Kidney (tissue), 14 donors: ENCODE results near the gene ISCU. TPM values are rescaled to one million over a fixed set of nuclear protein-coding genes. Genes with fewer than 3 reads are reported as not detected.

Experiments
- DNase-seq, 5 donors: peaks; one replicate each; pipeline ENCODE4 v3.0.0-alpha.2; 2013 to 2020
- FAIRE-seq: peaks from 2 replicates; lab custom pipeline; 2012; peaks lifted over from hg19 to GRCh38; lab: Jason Lieb, UNC
- H3K27ac ChIP-seq, 2 donors: one replicate each; pipeline ENCODE4 v1.7.0; 2013; ENCODE audit warnings: low read depth in 2 of 2, low read length in 2 of 2, inconsistent platforms in 1 of 2
- H3K27me3 ChIP-seq: one replicate; pipeline ENCODE4 v1.7.1; 2013; ENCODE audit warnings: low read length, inconsistent platforms; ENCODE audit not compliant: control insufficient read depth, insufficient read depth
- H3K36me3 ChIP-seq, 3 donors: one replicate each; pipeline versions ENCODE4 v1.7.0 to v1.7.1; 2013; ENCODE audit warnings: low read length in 3 of 3, control low read depth in 1 of 3, inconsistent platforms in 1 of 3; ENCODE audit not compliant: insufficient read depth in 3 of 3, control insufficient read depth in 2 of 3
- H3K4me1 ChIP-seq, 3 donors: one replicate each; pipeline versions ENCODE4 v1.7.0 to v1.7.1; 2013; ENCODE audit warnings: low read length in 3 of 3, inconsistent platforms in 1 of 3, low read depth in 1 of 3; ENCODE audit not compliant: control insufficient read depth in 2 of 3, insufficient read depth in 2 of 3
- H3K4me3 ChIP-seq, 3 donors: one replicate each; pipeline versions ENCODE4 v1.7.0 to v1.8.1; 2013; ENCODE audit warnings: low read length in 3 of 3, control low read depth in 1 of 3, inconsistent platforms in 1 of 3
- H3K9ac ChIP-seq, 3 donors: one replicate each; pipeline versions ENCODE4 v1.7.0 to v1.7.1; 2013; ENCODE audit warnings: low read length in 3 of 3, control low read depth in 1 of 3, inconsistent platforms in 1 of 3
- H3K9me3 ChIP-seq, 3 donors: one replicate each; pipeline versions ENCODE4 v1.7.0 to v1.7.1; 2013; ENCODE audit warnings: low read length in 3 of 3, control low read depth in 1 of 3, inconsistent platforms in 1 of 3; ENCODE audit not compliant: control insufficient read depth in 2 of 3, insufficient read depth in 1 of 3
- intact Hi-C: fragments of 100-400 bp; cut with DNase I; formaldehyde crosslinking; loops from one replicate; pipeline ENCODE4 v1.11.1; 2022
- polyA plus RNA-seq: library from polyadenylated mRNA; stranded (reverse); fragments of 350-450 nt; fragmentation: Illumina TruSeq; extraction: RNeasy Lipid Tissue Mini Kit (QIAGEN cat#74804); gene quantifications from one replicate; pipeline ENCODE4 v1.2.3, GENCODE V29; 2014; ENCODE audit warnings: low read depth, low replicate concordance; ENCODE audit not compliant: insufficient read depth
- total RNA-seq: library from RNA; stranded (reverse); fragmentation: NEBNext Ultra II Directional; extraction: Animal tissue kit (Norgen Biotek cat#: 25700); gene quantifications from one replicate; pipeline ENCODE4 v1.2.1, GENCODE V29; 2021
- TF ChIP-seq, protein P1 (sequence below): IDR thresholded peaks from 3 replicates; pipeline ENCODE4 v1.5.1; 2012; ENCODE audit warnings: mild to moderate bottlenecking, moderate library complexity, borderline replicate concordance; ENCODE audit not compliant: insufficient read depth; ENCODE audit errors: extremely low read depth
- donor health status: control.
- donor health status: control.
- donor health status: control.
- donor health status: control.
- donor health status: control.
- donor health status: DM: yes; HTN: yes; CAD: no.
- donor health status: Normal renal cell carcinoma (clear cell type).

Gene ISCU
- total and polyA plus RNA-seq, 2 donors from 2014 or later: 183 to 511 TPM

DNA sequence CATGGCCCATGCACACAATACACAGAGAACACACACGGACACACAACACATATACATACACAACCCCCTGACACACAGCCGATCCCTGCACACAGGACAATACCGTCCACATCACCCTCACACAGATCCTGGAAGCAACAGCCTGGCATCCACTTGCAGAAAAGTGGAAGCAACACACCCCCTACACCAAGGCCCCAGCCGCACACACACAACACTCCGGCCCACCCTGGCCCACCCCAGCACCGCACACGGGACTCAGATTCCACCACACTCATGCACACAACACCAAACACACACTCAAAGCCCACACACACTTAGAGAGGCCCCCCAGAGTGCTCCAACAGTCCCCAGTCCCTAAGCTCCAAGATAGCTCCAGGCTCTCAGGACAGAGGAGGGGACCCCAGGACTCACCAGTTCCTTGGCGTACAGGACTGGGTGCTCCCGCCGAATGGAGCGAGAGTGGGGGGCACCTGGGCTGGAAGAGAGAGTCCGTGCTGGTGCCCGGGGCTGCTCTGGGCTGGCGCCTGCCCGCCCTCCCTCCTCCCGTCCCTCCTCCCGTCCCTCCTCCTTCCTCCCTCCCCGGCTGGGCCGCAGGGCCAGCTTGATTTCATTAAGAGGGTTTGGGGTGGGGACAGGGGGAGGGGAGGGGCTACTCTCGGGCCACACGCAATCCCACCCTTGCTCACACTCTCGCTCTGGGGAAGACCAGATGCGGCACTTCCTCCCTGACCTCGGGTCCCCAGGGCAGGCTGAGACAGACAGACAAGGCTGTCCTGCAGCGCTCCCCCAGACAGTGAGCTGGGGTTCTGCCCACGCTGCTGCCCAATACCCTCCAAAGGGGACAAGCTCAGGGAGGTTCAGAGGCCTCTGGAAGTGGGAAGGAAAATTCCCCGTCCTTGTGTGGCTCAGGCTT is 35.4 kb downstream of the ISCU start, which contains the start of gene TMEM119:
TSS of gene TMEM119 (minus strand) at position 526 of the 913 bp plus-strand sequence. CDS start 5,701 bp downstream, outside the sequence.
- no peak for FAIRE-seq
- Histone ChIP-seq H3K27me3 (no peaks in the 10 kb centered on the region), H3K27ac (no peak within 1 kb of the TSS), H3K9ac (peak within 1 kb of the TSS in 1 of 3 donors; percentile 82), H3K9me3 (no peaks in the 10 kb centered on the region), H3K4me3 (peak within 1 kb of the TSS; percentile 8 to 93 (median 39)), H3K36me3 (no peaks in the 10 kb centered on the region), H3K4me1 (no peaks in the 10 kb centered on the region)
- TF ChIP-seq, protein P1, sequence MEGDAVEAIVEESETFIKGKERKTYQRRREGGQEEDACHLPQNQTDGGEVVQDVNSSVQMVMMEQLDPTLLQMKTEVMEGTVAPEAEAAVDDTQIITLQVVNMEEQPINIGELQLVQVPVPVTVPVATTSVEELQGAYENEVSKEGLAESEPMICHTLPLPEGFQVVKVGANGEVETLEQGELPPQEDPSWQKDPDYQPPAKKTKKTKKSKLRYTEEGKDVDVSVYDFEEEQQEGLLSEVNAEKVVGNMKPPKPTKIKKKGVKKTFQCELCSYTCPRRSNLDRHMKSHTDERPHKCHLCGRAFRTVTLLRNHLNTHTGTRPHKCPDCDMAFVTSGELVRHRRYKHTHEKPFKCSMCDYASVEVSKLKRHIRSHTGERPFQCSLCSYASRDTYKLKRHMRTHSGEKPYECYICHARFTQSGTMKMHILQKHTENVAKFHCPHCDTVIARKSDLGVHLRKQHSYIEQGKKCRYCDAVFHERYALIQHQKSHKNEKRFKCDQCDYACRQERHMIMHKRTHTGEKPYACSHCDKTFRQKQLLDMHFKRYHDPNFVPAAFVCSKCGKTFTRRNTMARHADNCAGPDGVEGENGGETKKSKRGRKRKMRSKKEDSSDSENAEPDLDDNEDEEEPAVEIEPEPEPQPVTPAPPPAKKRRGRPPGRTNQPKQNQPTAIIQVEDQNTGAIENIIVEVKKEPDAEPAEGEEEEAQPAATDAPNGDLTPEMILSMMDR: no peak
- peak; percentile 62 to 87 (median 75) for DNase-seq
- intact Hi-C loops: no loop called here

DNA sequence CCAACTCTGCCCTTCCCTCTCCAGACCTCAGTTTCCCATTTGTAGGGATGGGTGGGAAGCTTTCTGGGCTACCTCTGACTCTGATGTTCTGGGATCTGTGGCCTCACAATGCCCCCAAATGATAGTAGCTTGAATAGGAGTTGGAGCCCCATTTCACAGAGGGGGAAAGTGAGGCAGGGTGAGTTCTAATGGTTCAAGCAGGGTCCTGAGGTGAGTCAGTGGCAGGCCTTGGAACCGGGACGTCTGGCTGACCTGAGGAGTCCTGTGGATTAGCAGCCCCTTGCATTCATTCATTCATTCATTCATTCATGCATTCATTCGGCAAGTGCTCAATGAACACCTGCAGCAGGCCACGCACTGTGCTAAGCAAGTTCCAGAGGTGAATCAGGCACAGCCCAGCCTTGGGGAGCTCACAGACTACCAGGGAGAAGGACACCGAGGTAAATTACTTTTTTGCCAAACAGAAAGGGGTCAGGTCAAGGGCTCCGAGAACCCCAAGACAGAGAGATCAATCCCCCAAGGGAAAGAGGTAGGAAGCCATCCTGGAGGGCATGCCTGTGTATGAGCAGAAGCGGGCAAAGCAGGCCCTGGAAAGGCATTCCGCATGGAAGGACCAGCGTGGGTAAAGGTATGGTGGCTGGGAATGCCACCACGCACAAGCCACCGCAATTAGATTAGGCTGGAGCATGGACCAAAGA is 36.3 kb downstream of the ISCU start:
- no peaks in the 10 kb centered on the region for H3K4me1 ChIP-seq
- no peaks in the 10 kb centered on the region for H3K36me3 ChIP-seq
- intact Hi-C loops: no loop called here
- no peak overlapping the region for H3K4me3 ChIP-seq
- peak in 1 of 5 donors; percentile 30 for DNase-seq
- no peak overlapping the region for H3K27ac ChIP-seq
- no peak for FAIRE-seq
- no peak overlapping the region for H3K9ac ChIP-seq
- TF ChIP-seq, protein P1: no peak
- H3K9me3 ChIP-seq: no peaks in the 10 kb centered on the region
- H3K27me3 ChIP-seq: no peaks in the 10 kb centered on the region

DNA sequence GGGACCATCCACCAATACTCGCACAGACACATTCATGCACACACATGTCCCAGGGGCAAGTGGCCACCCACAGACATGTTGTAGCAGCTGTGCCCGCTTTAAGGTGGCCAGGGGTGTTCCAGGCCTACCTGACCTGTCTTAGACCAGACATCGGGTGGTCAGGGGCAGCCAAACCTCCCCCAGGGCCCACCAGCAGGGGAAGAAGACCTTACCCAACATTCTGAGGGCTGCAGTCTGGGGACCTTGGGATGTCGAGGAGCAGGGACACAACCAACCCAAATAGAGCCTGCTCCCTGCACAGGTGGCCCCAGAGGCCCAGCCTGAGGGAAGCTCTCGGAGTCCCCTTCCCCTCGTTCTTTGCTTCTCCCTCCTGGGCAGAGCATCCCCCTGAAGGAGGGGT is 37.1 kb downstream of the ISCU start:
- TF ChIP-seq, protein P1: no peak
- no peak overlapping the region for H3K9ac ChIP-seq
- no peaks in the 10 kb centered on the region for H3K27me3 ChIP-seq
- H3K36me3 ChIP-seq: no peaks in the 10 kb centered on the region
- intact Hi-C loops: no loop called here
- H3K9me3 ChIP-seq: no peaks in the 10 kb centered on the region
- DNase-seq: peak in 1 of 5 donors; percentile 42
- no peak overlapping the region for H3K27ac ChIP-seq
- no peak overlapping the region for H3K4me3 ChIP-seq
- no peaks in the 10 kb centered on the region for H3K4me1 ChIP-seq
- no peak for FAIRE-seq
